ENCODE data around the gene CDH19.

Gene CDH19

GRCh38 chr18:66550366-66550765 is 53.5 kb downstream of the CDH19 start:
- no peak for TF ChIP-seq GATA2 (IDR thresholded peaks at IDR 0.05; ENCODE audit: low read depth, low read length)
- no peak for TF ChIP-seq GATA3 (IDR thresholded peaks at IDR 0.05; ENCODE audit: low read depth, low read length)

DNA sequence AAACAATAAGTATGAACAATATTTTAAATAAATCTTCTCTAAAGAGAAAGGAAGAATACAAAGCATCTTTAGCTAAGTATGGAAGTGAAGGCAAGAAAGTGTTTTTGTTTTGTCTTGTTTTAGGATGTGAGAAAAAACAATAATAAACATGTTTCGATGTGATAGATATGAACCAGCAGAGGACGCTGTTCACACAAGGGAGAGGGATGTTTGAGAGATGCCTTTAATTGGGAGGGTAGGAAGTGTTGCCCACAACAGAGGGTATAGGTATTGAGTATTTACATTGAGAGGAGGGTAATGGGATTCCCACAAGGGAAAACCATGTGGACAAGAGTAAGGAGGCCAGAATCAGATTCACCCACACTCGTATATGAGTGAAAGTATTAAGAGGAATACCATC is 55.1 kb downstream of the CDH19 start:
- TF ChIP-seq GATA3 (IDR thresholded peaks at IDR 0.05; ENCODE audit: low read depth, low read length): no peak

- TF ChIP-seq GATA2 (IDR thresholded peaks at IDR 0.05; ENCODE audit: low read depth, low read length): no peak
- TF ChIP-seq GATA3 (IDR thresholded peaks at IDR 0.05; ENCODE audit: low read depth, low read length): no peak
Measured at GRCh38 chr18:66534110-66534509, 69.8 kb downstream of the CDH19 start.

DNA sequence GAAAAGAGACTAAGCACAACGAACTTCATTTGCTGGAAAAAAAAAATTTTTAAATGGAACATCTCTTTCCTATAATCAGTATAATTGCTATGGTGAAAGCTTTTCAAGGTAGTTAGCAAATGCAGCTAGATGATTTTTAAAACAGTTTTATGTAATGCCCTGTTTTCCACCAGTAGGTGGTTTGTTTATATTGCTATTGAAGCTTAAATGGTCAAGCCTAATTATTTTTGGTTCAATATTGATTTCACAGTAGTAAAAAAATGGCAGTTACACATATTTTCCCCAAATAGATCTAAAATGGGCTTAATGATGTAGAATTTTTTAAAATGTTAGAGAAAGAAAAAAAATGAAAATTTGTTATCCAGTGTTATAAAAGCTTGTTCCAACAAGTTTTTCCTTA is 70.2 kb downstream of the CDH19 start:
- no peak for TF ChIP-seq GATA3 (IDR thresholded peaks at IDR 0.05; ENCODE audit: low read depth, low read length)
- TF ChIP-seq GATA2 (IDR thresholded peaks at IDR 0.05; ENCODE audit: low read depth, low read length): no peak

- TF ChIP-seq GATA2 (IDR thresholded peaks at IDR 0.05; ENCODE audit: low read depth, low read length) (no peak), GATA3 (IDR thresholded peaks at IDR 0.05; ENCODE audit: low read depth, low read length) (no peak)
Measured at GRCh38 chr18:66523219-66523991, 80.5 kb downstream of the CDH19 start.

GRCh38 chr18:66513996-66514395 is 89.9 kb downstream of the CDH19 start:
- TF ChIP-seq GATA3 (IDR thresholded peaks at IDR 0.05; ENCODE audit: low read depth, low read length) (no peak), GATA2 (IDR thresholded peaks at IDR 0.05; ENCODE audit: low read depth, low read length) (no peak)

DNA sequence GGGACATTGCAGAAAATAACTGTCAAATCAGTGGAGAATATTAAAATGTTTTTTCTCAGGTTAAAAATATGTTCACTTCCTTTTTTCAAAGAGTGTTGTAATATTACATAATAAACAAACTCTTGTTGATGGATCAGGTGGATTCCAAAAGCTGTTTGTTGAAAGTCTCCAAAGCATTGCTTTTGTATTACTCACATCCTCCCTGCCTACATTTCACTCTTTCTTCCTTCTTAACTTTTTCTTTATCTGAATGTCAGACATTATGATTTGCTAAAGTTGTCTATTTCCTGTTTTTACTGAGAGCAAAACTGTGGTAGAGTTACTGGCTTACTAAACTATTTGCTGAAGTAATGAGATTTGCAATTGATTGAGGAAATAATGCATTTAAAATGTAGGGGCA is 92.1 kb downstream of the CDH19 start:
- TF ChIP-seq GATA2 (IDR thresholded peaks at IDR 0.05; ENCODE audit: low read depth, low read length): no peak
- no peak for TF ChIP-seq GATA3 (IDR thresholded peaks at IDR 0.05; ENCODE audit: low read depth, low read length)

DNA sequence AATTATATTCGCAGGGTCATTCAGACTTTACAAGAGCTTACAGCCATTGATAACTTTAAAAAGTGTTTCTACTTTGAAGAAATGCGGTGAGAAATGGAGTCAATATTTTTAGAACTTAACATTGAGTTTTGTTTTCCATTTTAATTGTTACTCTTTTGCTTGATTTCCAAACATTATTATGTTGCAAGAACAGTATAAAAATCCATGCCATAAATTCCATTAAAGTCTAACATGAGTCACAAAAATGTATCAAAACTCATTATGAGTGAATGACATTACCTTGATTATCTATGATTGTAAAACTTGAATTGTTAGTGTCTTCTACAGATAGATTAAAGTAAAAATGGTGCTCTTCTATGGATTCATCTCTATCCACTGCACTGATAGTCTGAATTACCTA is 92.6 kb downstream of the CDH19 start:
- TF ChIP-seq GATA3 (IDR thresholded peaks at IDR 0.05; ENCODE audit: low read depth, low read length) (no peak), GATA2 (IDR thresholded peaks at IDR 0.05; ENCODE audit: low read depth, low read length) (no peak)

DNA sequence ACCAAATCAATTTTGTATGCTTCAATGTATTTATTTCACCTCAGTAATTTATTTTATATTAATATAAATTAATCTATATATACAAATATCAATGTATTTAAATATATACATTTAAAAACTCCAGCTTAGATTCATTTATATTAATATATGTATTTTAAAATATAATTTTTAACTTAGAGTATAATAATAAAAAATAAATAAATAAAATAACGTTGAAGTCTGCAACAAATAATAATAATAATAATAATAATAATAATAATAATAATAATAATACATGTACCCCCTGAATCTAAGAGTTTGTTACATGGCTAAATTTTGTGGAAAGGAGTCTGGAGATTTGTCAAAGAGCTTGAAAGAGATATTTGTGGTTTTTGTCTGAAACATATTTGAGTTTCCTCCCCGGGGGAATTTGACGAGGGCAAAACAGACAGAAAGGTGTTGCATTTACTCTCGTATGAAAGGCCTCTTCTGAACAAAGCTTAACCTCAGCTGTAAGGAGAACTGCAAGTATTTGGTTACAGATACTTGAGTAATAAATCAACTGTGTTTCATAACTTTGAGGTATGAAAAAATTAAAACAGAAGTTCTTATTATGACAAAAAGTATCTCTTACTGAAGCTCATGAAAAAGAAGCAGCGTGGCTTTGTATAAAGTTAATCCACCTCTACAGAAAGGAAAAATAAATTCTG is 93.4 kb downstream of the CDH19 start:
- TF ChIP-seq GATA2 (IDR thresholded peaks at IDR 0.05; ENCODE audit: low read depth, low read length) (no peak), GATA3 (IDR thresholded peaks at IDR 0.05; ENCODE audit: low read depth, low read length) (no peak)

DNA sequence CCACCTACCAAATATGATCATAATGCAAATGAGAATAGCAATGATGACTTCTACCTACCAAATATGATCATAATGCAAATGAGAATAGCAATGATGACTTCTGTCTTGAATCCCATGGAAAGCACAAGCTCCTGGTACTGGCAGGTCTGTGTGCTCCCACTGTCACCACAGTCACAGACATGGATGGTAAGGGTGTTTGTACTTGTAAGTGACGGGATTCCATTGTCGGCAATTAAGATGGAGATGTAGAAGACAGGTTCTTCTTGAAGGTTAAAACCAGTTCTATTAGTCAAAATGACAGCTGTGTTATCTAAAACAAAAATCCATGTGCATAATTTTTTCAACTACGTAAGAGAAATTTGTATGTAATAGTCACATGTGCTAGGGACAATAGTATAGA is 95.0 kb downstream of the CDH19 start:
- TF ChIP-seq GATA3 (IDR thresholded peaks at IDR 0.05; ENCODE audit: low read depth, low read length) (no peak), GATA2 (IDR thresholded peaks at IDR 0.05; ENCODE audit: low read depth, low read length) (no peak)

- TF ChIP-seq GATA2 (IDR thresholded peaks at IDR 0.05; ENCODE audit: low read depth, low read length) (no peak), GATA3 (IDR thresholded peaks at IDR 0.05; ENCODE audit: low read depth, low read length) (no peak)
Measured at GRCh38 chr18:66506178-66506577, 97.7 kb downstream of the CDH19 start.

- no peak for TF ChIP-seq GATA2 (IDR thresholded peaks at IDR 0.05; ENCODE audit: low read depth, low read length)
- TF ChIP-seq GATA3 (IDR thresholded peaks at IDR 0.05; ENCODE audit: low read depth, low read length): no peak
Measured at GRCh38 chr18:66497351-66497750, 106.5 kb downstream of the CDH19 start.

DNA sequence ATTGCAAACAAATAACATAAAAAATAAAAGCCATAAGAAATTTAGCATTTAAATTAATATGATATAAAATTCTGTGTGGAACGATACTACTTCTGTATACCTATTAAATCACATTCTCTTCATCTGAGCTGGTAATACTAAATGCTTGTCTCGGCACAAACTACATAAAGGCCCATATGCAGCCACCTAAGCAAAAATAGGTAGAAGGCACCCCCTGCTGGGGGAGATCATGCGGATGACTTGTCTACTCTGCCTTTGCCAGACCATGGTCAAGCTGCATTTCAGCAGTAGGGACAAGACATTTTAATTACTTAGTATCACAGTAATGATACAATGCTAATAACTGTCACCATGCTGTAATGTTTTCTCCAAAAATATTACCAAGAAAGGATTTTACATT is 108.0 kb downstream of the CDH19 start:
- TF ChIP-seq GATA2 (IDR thresholded peaks at IDR 0.05; ENCODE audit: low read depth, low read length) (no peak), GATA3 (IDR thresholded peaks at IDR 0.05; ENCODE audit: low read depth, low read length) (no peak)

- no peak for TF ChIP-seq GATA2 (IDR thresholded peaks at IDR 0.05; ENCODE audit: low read depth, low read length)
Measured at GRCh38 chr18:66473882-66474281, 130.0 kb downstream of the CDH19 start.

DNA sequence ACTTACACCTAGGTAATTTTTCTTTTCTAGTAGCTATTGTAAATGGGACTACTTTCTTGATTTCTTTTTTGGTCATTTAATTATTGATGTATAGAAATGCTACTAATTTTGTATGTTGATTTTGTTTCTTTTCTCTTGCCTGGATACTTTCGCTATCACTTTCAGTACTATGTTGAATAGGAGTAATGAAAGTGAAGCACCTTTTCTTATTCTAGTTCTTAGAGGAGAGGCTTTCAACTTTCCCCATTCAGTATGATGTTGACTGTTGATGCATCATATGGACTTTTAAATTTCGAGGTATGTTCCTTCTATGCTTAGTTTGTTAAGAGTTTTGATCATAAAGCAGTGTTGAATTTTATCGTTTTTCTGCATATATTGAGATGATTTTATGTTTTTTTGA is 142.5 kb downstream of the CDH19 start:
- TF ChIP-seq GATA3 (IDR thresholded peaks at IDR 0.05; ENCODE audit: low read depth, low read length) (no peak), GATA2 (IDR thresholded peaks at IDR 0.05; ENCODE audit: low read depth, low read length) (no peak)

Measured in SH-SY5Y (cell line).